Breast epithelium (tissue), 4 donors: Measurements from ENCODE around the gene RNU6-7. TPM values are rescaled to one million over a fixed set of nuclear protein-coding genes. Genes with fewer than 3 reads are reported as not detected.

Source experiments
- DNase-seq, 2 donors: peaks; one replicate each; pipeline ENCODE4 v3.0.0-alpha.2; 2019; ENCODE audit warnings: low spot score in 2 of 2
- H3K27ac ChIP-seq, 2 donors: fragments of 200-600 bp; sonication (generic) in 1 of 2; one replicate each; pipeline ENCODE4 v1.5.1; 2016 to 2019; ENCODE audit warnings: mild to moderate bottlenecking in 1 of 2
- H3K27me3 ChIP-seq, 2 donors: fragments of 200-600 bp; sonication (generic) in 1 of 2; one replicate each; pipeline versions ENCODE4 v1.5.1 to v1.6.0; 2017 to 2019; ENCODE audit warnings: control low read depth in 1 of 2, mild to moderate bottlenecking in 1 of 2
- H3K36me3 ChIP-seq: fragments of 200-600 bp; one replicate; pipeline ENCODE4 v1.5.1; 2019
- H3K4me1 ChIP-seq, 2 donors: fragments of 200-600 bp; sonication (generic); one replicate each; pipeline ENCODE4 v1.5.1; 2016 to 2019; ENCODE audit warnings: control low read depth in 1 of 2
- H3K4me3 ChIP-seq, 3 donors: fragments of 200-600 bp; sonication (generic); 1 replicate in 2 of 3; 2 replicates in 1 of 3; pipeline ENCODE4 v1.5.1; 2016 to 2019; ENCODE audit warnings: mild to moderate bottlenecking in 3 of 3, moderate library complexity in 2 of 3
- H3K9me3 ChIP-seq, 2 donors: fragments of 200-600 bp; sonication (generic) in 1 of 2; one replicate each; pipeline ENCODE4 v1.5.1; 2016 to 2019; ENCODE audit warnings: control low read depth in 1 of 2
- CTCF ChIP-seq, 3 donors: fragments of 450-650 bp; IDR thresholded peaks; one replicate each; pipeline ENCODE4 v1.5.1; 2016 to 2017; ENCODE audit warnings: antibody characterized with exemption in 3 of 3, mild to moderate bottlenecking in 3 of 3, moderate library complexity in 3 of 3
- POLR2A ChIP-seq: fragments of 450-650 bp; IDR thresholded peaks from one replicate; pipeline ENCODE4 v1.6.1; 2016; ENCODE audit warnings: antibody characterized with exemption, mild to moderate bottlenecking, moderate library complexity
- POLR2AphosphoS5 ChIP-seq, 3 donors: sonication (generic); formaldehyde crosslinking; IDR thresholded peaks; one replicate each; pipeline ENCODE4 v1.6.1; 2017; ENCODE audit warnings: antibody characterized with exemption in 3 of 3
- intact Hi-C: fragments of 100-400 bp; cut with DNase I; formaldehyde crosslinking; loops from one replicate; pipeline ENCODE4 v1.15.1; 2023; ENCODE audit warnings: low total_unique reads
- total RNA-seq, 3 donors: library from RNA; depleted of rRNA; stranded (reverse); fragments of >200 nt; gene quantifications; one replicate each; pipeline ENCODE4 v1.1.0, GENCODE V29; 2016

The RNU6-7 gene
- total RNA-seq, 3 donors from 2014 or later, result not detected

- no peak for TF ChIP-seq POLR2A
- no peak for TF ChIP-seq CTCF (IDR thresholded peaks at IDR 0.05)
- no peak for TF ChIP-seq POLR2AphosphoS5 (IDR thresholded peaks at IDR 0.05)
- Histone ChIP-seq H3K4me1 (no peaks in the 10 kb centered on the region), H3K27me3 (no peaks in the 10 kb centered on the region), H3K9me3 (no peaks in the 10 kb centered on the region), H3K4me3 (no peak overlapping the region), H3K27ac (peak overlapping the region in 1 of 2 donors; percentile 58), H3K36me3 (no peaks in the 10 kb centered on the region)
- intact Hi-C loops, result no loop called here
- DNase-seq, result no peak
Measured at GRCh38 chr14:32230181-32230580, 28.3 kb downstream of the RNU6-7 start.

- peak overlapping the region in 1 of 2 donors; percentile 58 for H3K27ac ChIP-seq
- H3K36me3 ChIP-seq, result no peaks in the 10 kb centered on the region
- no peak overlapping the region for H3K4me3 ChIP-seq
- no peak for TF ChIP-seq CTCF (IDR thresholded peaks at IDR 0.05)
- no peak for TF ChIP-seq POLR2A
- no peak for TF ChIP-seq POLR2AphosphoS5 (IDR thresholded peaks at IDR 0.05)
- H3K4me1 ChIP-seq, result no peaks in the 10 kb centered on the region
- intact Hi-C loops, result no loop called here
- no peaks in the 10 kb centered on the region for H3K27me3 ChIP-seq
- H3K9me3 ChIP-seq, result no peaks in the 10 kb centered on the region
- DNase-seq, result no peak
Measured at GRCh38 chr14:32230695-32231280, 28.9 kb downstream of the RNU6-7 start.

- H3K4me3 ChIP-seq, result no peak overlapping the region
- TF ChIP-seq POLR2A (no peak), CTCF (IDR thresholded peaks at IDR 0.05) (no peak), POLR2AphosphoS5 (IDR thresholded peaks at IDR 0.05) (no peak)
- H3K9me3 ChIP-seq, result no peaks in the 10 kb centered on the region
- H3K27me3 ChIP-seq, result no peaks in the 10 kb centered on the region
- intact Hi-C loops, result no loop called here
- no peaks in the 10 kb centered on the region for H3K4me1 ChIP-seq
- peak overlapping the region; percentile 55 to 68 for H3K27ac ChIP-seq
- H3K36me3 ChIP-seq, result no peaks in the 10 kb centered on the region
- DNase-seq, result peak in 1 of 2 donors; percentile 49
Measured at GRCh38 chr14:32232481-32232880, 30.6 kb downstream of the RNU6-7 start.

- no peak for DNase-seq
- Histone ChIP-seq H3K36me3 (no peaks in the 10 kb centered on the region), H3K27ac (peak overlapping the region in 1 of 2 donors; percentile 61), H3K9me3 (no peaks in the 10 kb centered on the region), H3K4me3 (no peak overlapping the region), H3K4me1 (no peaks in the 10 kb centered on the region), H3K27me3 (no peaks in the 10 kb centered on the region)
- TF ChIP-seq POLR2A, result no peak
- TF ChIP-seq CTCF (IDR thresholded peaks at IDR 0.05), result no peak
- TF ChIP-seq POLR2AphosphoS5 (IDR thresholded peaks at IDR 0.05), result no peak
- intact Hi-C loops, result no loop called here
Measured at GRCh38 chr14:32233260-32233659, 31.4 kb downstream of the RNU6-7 start.

GRCh38 chr14:32244404-32244803 lies 42.6 kb downstream of the RNU6-7 start:
- DNase-seq, result no peak
- intact Hi-C loops, result loop anchor here (10.0 kb wide), 1 partner anchor 320 kb away; no protein-coding TSS in a partner anchor
- H3K27me3 ChIP-seq, result no peaks in the 10 kb centered on the region
- no peak overlapping the region for H3K27ac ChIP-seq
- H3K4me1 ChIP-seq, result no peaks in the 10 kb centered on the region
- no peaks in the 10 kb centered on the region for H3K36me3 ChIP-seq
- TF ChIP-seq POLR2AphosphoS5 (IDR thresholded peaks at IDR 0.05) (no peak), POLR2A (no peak), CTCF (IDR thresholded peaks at IDR 0.05) (no peak)
- H3K9me3 ChIP-seq, result no peaks in the 10 kb centered on the region
- H3K4me3 ChIP-seq, result no peak overlapping the region
